ENCODE results near the gene ACOX1. TPM values are rescaled to one million over a fixed set of nuclear protein-coding genes. Genes with fewer than 3 reads are reported as not detected.

Gene ACOX1
- total and polyA plus RNA-seq, 2 experiments from 2014 or later = 36.0 to 93.6 TPM

DNA sequence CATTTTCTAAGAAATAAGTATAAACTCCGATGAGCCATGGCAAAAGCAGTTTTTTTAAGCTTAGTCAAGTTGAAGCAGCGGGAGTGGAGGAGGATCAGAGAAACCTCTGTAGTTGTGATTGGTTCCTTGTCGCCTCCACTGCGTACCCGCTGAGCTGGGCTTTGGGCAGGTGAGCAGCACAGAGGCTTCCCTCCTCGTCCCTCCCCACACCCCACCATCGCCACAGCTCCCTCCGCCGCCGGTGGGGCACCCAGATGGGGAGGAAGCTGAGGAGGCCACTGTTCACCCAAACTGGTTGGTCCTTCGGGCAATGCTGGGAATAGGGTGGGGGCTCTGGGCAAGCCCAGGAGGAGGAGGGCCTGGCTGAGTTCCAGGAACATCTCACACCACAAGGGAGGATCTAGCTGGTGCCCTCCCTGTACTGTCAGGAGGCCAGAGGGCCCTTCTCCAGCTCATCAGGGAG lies 69.1 kb downstream of the ACOX1 start:
- Histone ChIP-seq H4K20me1 (ENCODE audit: insufficient read depth, poor library complexity, severe bottlenecking) (no peaks in the 10 kb centered on the region), H2AFZ (no peak overlapping the region), H3K27ac (no peak overlapping the region), H3K79me2 (no peaks in the 10 kb centered on the region), H3K9me2 (replicated peaks; ENCODE audit: insufficient read depth) (no peaks in the 10 kb centered on the region), H3K4me2 (no peak overlapping the region), H3K27me3 (no peaks in the 10 kb centered on the region), H3K36me3 (replicated peaks; ENCODE audit: insufficient read depth, low read depth) (no peaks in the 10 kb centered on the region), H3K4me1 (ENCODE audit: insufficient read depth) (peaks cover 9% of the 10 kb centered on the region), H3K9me3 (ENCODE audit: low read depth) (no peaks in the 10 kb centered on the region), H3K4me3 (no peak overlapping the region)
- 91% methylated on average over 11 of the region's 11 CpGs for WGBS (ENCODE audit: low lambda C conversion rate, missing lambda C conversion rate)
- DNase-seq (ENCODE audit: low spot score) = no peak
- TF ChIP-seq EZH2 (IDR thresholded peaks at IDR 0.05; ENCODE audit: borderline replicate concordance) (no peak), EZH2phosphoT487 (IDR thresholded peaks at IDR 0.05; ENCODE audit: low read depth, severe bottlenecking, unreplicated experiment) (no peak)
- TF ChIP-seq, protein P1, sequence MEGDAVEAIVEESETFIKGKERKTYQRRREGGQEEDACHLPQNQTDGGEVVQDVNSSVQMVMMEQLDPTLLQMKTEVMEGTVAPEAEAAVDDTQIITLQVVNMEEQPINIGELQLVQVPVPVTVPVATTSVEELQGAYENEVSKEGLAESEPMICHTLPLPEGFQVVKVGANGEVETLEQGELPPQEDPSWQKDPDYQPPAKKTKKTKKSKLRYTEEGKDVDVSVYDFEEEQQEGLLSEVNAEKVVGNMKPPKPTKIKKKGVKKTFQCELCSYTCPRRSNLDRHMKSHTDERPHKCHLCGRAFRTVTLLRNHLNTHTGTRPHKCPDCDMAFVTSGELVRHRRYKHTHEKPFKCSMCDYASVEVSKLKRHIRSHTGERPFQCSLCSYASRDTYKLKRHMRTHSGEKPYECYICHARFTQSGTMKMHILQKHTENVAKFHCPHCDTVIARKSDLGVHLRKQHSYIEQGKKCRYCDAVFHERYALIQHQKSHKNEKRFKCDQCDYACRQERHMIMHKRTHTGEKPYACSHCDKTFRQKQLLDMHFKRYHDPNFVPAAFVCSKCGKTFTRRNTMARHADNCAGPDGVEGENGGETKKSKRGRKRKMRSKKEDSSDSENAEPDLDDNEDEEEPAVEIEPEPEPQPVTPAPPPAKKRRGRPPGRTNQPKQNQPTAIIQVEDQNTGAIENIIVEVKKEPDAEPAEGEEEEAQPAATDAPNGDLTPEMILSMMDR (IDR thresholded peaks at IDR 0.05; ENCODE audit: poor library complexity) = no peak

DNA sequence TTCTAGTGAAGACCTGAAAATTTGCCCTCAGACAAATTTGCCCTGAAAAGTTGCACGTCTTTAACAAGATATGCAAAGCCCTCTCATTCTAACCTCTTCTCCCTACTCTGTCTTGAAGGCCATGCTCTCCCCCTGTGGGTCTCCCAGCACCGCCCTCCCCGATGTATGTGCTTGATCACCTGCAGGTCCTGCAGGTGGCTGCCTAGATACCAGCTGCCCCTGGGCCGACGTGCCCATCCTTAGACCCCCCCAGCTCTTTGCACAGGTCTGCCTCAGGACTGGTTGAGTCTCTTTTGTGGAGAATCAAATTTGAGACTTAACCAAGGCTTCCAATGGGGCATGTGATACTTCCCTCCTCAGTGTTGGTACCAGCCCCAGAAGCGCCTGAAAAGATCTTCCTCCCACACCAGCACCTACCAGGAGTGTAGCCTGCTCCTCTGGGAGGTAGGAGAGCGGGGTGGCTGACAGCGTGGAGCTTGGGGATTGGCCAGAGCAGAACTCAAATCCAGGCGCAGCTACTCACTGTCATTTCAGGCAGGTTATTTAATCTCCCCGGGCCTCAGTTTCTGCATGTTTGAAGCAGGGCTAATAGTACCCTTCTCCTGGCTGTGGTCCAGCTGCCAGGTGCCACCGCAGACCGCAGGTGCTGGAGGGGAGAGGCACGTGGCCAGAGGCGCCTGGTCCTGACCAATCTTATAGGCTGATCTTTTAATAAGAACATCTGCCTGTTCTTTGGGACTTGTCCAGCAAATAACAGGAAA lies 69.7 kb downstream of the ACOX1 start:
- no peaks in the 10 kb centered on the region for H3K36me3 ChIP-seq (replicated peaks; ENCODE audit: insufficient read depth, low read depth)
- no peak overlapping the region for H3K27ac ChIP-seq
- no peaks in the 10 kb centered on the region for H3K9me3 ChIP-seq (ENCODE audit: low read depth)
- no peaks in the 10 kb centered on the region for H3K9me2 ChIP-seq (replicated peaks; ENCODE audit: insufficient read depth)
- no peak overlapping the region for H3K4me3 ChIP-seq
- H3K27me3 ChIP-seq = no peaks in the 10 kb centered on the region
- no peak for DNase-seq (ENCODE audit: low spot score)
- WGBS (ENCODE audit: low lambda C conversion rate, missing lambda C conversion rate) = 93% methylated on average over 14 of the region's 14 CpGs
- H3K79me2 ChIP-seq = peaks cover 2% of the 10 kb centered on the region
- TF ChIP-seq EZH2 (IDR thresholded peaks at IDR 0.05; ENCODE audit: borderline replicate concordance) (no peak), EZH2phosphoT487 (IDR thresholded peaks at IDR 0.05; ENCODE audit: low read depth, severe bottlenecking, unreplicated experiment) (no peak)
- TF ChIP-seq, protein P1 (IDR thresholded peaks at IDR 0.05; ENCODE audit: poor library complexity) = no peak
- no peak overlapping the region for H3K4me2 ChIP-seq
- no peak overlapping the region for H2AFZ ChIP-seq
- H4K20me1 ChIP-seq (ENCODE audit: insufficient read depth, poor library complexity, severe bottlenecking) = no peaks in the 10 kb centered on the region
- peaks cover 9% of the 10 kb centered on the region for H3K4me1 ChIP-seq (ENCODE audit: insufficient read depth)

DNA sequence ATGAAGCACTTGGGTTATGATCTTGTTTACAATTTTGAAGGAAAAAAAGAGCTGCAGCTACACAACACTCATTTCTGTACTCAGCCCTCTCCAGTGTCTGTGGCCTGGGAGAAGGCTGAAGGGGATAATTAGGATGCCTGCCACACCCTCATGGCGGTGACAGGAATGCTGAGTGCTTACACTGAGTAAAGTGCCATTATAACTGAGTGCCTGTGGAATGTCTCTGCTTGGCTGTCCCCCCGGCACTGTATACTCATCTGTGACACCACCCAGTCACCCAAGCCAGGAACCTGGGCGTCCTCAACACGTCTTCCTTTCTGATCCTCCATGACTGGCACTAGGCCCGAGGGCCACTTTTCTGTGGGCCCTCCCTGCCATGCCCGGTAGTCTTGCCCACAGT lies 70.8 kb downstream of the ACOX1 start:
- no peaks in the 10 kb centered on the region for H3K9me2 ChIP-seq (replicated peaks; ENCODE audit: insufficient read depth)
- H3K36me3 ChIP-seq (replicated peaks; ENCODE audit: insufficient read depth, low read depth) = no peaks in the 10 kb centered on the region
- H3K9me3 ChIP-seq (ENCODE audit: low read depth) = no peaks in the 10 kb centered on the region
- WGBS (ENCODE audit: low lambda C conversion rate, missing lambda C conversion rate) = 61% methylated on average over 6 of the region's 6 CpGs
- TF ChIP-seq EZH2phosphoT487 (IDR thresholded peaks at IDR 0.05; ENCODE audit: low read depth, severe bottlenecking, unreplicated experiment) (no peak), EZH2 (IDR thresholded peaks at IDR 0.05; ENCODE audit: borderline replicate concordance) (no peak)
- TF ChIP-seq, protein P1 (IDR thresholded peaks at IDR 0.05; ENCODE audit: poor library complexity) = no peak
- H3K4me2 ChIP-seq = no peak overlapping the region
- no peaks in the 10 kb centered on the region for H4K20me1 ChIP-seq (ENCODE audit: insufficient read depth, poor library complexity, severe bottlenecking)
- H3K4me3 ChIP-seq = no peak overlapping the region
- H3K79me2 ChIP-seq = peaks cover 13% of the 10 kb centered on the region
- H3K27me3 ChIP-seq = no peaks in the 10 kb centered on the region
- H2AFZ ChIP-seq = no peak overlapping the region
- peaks cover 15% of the 10 kb centered on the region for H3K4me1 ChIP-seq (ENCODE audit: insufficient read depth)
- no peak for DNase-seq (ENCODE audit: low spot score)
- peak overlapping the region; percentile 39 for H3K27ac ChIP-seq

Data from hepatocyte (in vitro differentiated cells).